GM18517 (cell line): ENCODE data around the gene HOXA1.

Source experiments
- ATAC-seq: cut with Tn5 transposase; IDR thresholded peaks from one replicate; pipeline ENCODE4 v1.9.1; 2021; ENCODE audit warnings: mild to moderate bottlenecking, moderate library complexity; ENCODE audit not compliant: unreplicated experiment

Gene HOXA1

DNA sequence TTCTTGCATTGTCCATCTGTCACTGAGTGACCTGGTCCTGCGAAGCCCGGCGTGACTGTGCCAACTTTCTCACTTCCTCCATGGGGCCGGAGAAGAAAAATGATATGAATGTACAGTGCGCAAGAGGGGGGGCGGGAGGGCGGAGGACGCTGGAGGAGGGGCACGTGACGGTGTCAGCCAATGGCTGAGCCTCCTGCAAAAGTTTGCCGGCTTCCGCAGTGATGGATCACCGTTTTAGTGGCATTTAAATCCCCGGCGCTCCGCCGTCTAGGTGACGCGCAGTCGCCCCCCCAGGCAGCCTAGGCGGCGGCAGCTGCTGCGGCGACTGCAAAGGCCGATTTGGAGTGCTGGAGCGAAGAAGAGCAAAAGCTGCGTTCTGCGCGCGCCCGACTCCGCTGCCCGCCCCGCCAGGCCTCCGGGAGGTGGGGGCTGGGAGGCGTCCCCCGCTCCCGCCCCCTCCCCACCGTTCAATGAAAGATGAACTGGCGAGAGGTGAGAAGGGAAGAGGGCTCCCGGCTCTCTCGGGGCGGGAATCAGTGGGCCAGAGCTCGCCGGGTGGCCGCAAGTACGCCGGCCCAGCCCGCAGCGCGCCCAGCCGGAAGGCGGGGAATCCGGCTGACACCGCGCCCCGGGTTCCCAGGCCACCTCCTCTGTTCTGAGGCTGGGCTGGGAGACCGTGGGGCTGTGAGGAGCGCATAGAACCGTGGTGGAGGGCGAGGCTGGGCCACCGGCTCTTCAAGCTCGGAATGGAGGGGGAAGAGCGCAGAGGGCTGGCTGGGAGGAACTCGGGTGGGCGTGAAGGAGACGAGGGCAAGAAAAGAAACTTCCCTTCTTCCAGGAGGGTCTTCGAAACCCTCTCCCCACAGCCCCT, at the start of gene HOXA1:
TSS of gene HOXA1 (minus strand) at position 104 of the 871 bp plus-strand sequence. CDS start at position 16, 88 bp downstream.
- ATAC-seq: peak; percentile 80

DNA sequence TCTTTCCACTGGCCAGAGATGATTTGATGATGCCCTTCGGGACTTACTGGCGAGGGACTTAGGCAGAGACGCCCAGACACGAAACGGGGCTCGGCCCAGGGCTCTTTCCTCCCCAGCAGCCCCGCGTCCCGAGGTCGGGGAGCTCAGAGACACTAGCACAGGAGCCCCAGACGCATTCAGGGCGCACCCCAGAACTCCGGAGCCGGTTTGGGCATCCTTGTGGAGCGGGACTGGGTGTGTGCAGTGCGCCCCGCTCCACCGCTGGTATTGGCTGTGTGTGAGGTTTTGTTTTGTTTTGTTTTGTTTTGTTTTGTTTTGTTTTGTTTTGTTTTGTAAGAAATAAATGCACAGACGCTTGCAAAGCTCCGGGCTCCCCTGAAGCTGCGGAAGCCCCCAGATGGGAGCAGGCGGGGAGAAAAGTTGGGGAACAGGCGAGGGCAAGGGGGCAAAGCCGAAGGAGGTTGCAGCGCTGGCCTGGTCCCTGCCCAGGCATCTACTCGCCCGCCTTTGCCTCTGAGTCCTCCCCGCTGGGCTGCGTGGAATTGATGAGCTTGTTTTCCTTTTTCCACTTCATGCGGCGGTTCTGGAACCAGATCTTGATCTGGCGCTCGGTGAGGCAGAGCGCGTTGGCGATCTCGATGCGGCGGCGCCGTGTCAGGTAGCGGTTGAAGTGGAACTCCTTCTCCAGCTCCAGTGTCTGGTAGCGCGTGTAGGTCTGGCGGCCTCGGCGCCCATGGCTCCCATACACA, 49.5 kb upstream of the HOXA1 start:
- no peak for ATAC-seq

DNA sequence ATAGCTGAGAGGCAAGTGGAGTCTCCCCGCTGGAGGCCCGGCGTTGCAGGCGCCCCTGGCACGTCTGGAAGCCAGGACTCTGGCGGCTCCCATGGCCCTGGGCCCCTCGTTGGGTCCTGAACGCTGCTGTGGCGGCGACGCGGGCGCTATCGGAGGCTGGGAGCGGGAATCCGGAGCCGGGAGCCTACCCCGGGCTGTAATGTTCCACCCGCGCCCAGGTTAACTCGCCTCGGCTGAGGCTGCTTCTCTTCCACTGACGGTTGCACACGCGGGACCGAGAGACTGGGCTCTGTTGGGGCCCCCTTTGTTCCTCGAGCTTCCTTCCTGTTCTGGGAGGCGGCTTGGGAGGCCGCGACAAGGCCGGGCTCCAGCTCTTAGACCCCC, 49.0 kb upstream of the HOXA1 start:
- no peak for ATAC-seq

DNA sequence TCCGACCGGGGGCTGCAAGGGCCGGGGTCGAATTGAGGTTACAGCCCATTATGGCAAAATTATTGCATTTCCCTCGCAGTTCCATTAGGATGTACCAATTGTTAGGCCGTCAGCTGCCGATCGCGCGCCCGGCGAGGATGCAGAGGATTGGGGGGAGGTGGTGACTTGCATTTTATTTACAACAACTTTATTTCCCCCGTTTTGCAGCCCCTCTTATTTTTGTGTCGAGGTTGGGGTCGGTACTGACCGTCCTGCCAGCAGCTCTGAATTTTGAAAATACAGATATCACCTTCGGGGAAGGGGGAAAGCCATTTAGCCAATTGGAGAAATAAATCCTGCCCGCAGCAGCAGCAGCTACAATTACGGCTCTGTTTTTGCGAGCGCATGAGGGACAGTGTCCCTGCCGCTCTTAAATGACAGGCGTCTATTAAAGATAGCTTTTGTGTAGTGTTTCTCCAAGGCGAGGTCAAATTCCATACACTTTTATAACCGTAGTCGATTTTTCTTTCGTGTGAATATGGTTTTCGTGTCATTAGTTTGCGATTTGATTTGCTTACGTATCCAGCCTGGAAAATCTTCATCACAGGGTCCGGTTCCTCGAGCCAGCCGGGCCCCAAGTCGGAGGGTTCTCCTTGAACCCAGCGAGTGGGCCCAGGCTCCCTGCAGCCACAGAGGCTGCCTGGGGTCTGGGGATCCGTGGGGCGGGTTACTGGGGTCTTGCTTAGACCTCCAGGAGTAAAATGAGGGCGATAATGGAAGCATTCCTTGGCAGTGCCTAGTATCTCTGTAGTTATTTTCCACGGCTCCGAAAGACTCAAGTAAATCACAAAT, 48.4 kb upstream of the HOXA1 start:
- no peak for ATAC-seq

DNA sequence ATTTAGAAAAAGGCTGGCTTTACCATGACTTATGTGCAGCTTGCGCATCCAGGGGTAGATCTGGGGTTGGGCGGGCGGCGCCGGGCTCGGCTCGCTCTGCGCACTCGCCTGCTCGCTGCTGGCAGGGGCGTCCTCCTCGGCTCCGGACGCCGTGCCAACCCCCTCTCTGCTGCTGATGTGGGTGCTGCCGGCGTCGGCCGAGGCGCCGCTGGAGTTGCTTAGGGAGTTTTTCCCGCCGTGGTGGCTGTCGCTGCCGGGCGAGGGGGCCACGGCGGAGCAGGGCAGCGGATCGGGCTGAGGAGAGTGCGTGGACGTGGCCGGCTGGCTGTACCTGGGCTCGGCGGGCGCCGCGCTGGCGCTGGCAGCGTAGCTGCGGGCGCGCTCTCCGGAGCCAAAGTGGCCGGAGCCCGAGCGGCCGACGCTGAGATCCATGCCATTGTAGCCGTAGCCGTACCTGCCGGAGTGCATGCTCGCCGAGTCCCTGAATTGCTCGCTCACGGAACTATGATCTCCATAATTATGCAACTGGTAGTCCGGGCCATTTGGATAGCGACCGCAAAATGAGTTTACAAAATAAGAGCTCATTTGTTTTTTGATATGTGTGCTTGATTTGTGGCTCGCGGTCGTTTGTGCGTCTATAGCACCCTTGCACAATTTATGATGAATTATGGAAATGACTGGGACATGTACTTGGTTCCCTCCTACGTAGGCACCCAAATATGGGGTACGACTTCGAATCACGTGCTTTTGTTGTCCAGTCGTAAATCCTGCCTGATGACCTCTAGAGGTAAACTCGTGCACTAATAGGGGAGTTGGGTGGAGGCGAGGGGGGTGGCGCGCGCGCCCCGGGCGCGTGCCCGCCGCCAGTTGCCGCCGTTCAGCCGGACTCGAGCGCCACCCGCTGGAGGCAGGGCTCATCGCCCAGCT, 47.5 kb upstream of the HOXA1 start, which contains the start of gene HOXA5:
TSS of gene HOXA5 (minus strand) at position 659 of the 927 bp plus-strand sequence. CDS start at position 585, 74 bp downstream.
- ATAC-seq: peak; percentile 72

DNA sequence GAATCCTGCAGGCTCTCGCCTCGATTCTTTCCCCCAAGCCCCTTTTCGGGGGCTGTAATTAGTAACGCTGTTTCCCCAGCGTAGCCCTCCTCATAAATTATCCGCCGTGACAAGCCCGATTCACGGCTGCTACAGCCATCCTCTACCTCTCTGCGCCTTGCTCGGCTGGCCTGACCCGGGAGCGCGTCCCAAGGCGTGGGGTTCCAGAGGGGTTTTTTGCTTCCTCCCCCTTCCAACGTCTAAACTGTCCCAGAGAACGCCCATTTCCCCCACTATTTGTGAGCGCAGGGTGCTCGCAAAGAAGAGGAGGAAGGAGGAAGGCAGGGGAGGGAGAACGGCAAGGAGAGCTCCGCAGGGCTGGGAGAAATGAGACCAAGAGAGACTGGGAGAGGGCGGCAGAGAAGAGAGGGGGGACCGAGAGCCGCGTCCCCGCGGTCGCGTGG, 46.8 kb upstream of the HOXA1 start:
- ATAC-seq: no peak

DNA sequence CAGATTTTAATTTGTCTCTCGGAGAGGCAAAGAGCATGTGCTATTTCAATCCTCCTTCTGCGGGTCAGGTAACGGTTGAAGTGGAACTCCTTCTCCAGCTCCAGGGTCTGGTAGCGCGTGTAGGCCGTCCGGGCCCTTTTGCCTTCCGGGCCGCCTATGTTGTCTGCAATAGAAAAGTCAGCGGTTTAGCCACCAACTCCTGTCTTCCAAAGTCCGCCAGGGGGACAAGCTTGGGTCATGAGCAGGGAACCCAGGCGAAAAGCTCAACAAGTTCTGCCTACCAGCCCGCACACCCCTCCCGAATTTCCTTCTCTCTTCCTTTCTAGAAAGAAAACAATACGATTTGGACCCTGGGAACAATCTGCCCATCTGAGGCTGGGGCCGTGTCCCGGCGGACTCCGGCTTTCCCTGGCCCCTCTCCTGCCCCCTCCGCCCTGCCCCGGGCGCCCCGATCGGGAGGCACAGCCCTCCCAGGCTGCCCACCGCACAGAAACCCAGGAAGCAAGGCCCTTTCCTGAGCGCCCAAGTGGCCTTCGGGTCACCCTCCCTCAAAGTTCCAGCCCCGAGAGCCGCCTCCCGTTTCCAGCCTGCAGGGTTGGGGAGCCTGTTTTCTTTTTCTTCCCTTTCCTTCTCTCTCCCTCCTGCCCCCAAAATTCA, 46.3 kb upstream of the HOXA1 start:
- no peak for ATAC-seq

DNA sequence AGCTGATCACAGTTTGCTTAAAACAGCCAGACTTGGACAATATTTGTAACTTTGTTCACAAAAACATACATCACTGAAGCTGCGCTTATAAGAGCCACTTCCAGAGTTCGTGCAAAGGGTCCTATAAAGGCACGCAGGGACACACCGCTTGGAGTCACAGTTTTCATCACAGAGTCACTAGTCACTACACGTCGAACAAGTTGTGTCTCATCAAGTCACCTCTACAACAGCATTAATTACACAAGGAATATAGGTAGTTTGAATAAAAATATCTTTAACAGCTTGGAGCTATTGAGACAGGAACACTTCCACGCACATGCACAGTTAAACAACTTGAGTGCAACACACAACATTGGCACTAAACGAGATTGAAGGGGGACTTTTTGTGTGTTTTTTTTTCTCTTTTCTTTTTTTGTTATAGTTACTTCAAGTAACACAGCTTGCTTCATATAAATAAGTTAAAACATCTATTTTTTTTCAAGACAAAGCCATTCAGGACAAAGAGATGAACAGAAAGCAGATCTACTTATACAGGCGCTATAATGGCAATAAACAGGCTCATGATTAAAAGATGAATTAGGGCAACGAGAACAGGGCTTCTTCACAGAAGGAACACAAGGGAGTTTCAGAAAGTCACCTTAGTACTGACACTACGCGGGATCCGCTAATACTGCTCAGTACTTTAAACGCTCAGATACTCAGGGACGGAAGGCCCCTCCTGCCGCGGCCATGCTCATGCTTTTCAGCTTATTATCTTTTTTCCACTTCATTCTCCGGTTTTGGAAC, 45.5 kb upstream of the HOXA1 start:
- ATAC-seq: no peak

DNA sequence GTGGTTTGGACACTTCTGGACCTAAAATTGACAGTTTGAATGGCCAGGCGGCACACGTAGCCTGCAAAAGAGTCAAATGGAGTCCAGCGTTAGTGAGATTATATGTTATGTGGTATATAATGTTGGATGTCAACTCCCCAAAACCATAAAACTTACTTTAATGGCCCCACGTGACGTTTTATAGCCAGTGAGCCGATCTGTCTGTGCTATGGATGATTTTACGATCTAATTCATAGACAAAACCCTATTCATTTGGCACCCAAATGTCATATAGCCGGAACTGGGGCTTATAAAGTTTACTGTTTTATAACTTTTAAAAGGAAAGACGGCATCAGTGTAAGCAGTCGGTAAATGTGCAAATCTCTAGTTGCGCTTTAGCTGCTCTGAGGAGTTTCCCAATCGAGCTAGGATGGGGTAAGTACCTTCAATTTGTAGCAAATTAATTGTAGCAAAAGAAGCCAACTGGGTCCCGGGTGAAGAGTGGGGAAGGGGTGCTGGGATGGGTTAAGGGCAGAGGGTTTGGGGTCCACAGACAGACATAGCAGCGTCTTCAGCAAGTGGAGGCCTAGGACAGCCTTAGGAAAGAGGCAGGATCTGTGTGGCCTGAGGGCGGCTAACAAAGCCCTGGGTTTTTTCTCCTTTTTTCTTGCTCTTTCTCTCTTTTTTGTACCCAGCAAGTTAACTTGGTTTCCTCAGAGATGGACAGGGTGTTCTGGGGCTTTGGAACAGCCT, 44.5 kb upstream of the HOXA1 start:
- no peak for ATAC-seq

DNA sequence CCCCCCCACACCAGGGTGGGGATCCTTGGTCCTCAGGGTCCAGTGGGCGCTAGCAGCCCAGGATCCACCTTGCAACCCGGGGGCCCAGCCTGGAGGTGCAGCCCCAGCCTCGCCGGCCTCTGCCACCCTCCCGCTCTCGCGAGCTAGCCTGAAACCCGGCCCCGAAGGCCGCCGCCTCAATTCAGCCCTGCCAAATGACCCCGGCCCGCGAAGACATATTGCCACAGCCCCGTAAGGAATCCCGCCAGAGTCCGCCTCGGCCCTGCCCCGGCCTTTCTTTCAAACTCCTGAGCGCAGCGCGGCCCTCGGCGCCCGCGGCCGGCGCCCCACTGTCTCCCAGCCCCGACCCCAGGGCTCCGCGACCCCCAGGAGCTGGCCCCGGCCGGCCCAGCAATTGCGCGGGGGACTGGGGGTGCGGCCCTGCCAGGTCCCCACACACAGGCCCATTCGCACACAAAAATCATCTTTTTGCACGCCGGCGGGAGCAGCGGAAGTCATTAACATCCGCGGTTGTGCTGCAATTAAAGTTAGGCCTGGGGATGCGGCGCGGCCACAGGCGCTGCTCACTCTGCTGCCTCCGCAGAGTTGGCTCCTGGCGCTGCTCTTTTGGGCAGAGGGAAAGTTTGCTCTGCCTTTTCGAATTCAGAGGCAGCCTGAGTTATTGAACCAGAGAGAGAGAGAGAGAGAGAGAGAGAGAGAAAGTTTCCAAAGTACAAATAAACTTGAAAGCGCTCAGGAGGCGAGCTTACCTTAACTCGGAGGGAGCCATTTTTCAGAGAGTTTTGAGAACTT, 43.7 kb upstream of the HOXA1 start:
- no peak for ATAC-seq

DNA sequence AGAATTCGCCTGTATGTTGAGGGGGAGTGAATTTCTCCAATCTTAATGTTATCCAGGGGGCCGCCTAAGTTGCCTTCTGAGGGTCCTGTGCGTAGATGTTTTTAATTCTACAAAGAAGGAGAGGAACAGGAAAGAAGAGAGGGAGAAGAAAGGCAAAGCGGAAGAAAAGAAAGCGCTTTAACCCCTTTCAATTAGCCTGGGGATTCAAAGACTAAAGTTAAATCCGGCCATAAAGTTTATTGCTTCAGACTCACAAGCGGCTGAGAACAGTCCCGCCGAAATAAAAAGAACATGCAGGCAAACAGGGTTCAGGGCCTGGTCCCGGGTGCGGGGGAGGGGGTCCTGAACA, 43.2 kb upstream of the HOXA1 start:
- no peak for ATAC-seq

DNA sequence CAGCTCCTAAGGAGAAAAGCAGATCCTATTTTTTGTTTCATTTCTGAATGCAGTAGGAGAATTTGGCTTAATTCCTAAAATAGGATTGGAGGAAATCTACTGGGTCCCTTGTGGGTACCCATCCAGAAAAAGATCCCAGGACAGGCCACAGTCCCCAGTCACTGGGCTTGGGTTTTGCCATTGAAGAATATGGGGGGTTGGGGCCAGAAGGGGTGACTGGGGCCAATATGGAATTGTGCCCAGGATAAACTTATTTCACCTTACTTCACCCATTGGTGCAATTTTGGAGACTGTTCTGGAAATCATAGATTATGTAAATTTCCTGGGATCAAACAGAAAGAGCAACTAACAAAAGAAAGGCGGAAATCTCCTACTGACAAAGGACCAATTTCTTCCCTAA, 42.7 kb upstream of the HOXA1 start:
- no peak for ATAC-seq

DNA sequence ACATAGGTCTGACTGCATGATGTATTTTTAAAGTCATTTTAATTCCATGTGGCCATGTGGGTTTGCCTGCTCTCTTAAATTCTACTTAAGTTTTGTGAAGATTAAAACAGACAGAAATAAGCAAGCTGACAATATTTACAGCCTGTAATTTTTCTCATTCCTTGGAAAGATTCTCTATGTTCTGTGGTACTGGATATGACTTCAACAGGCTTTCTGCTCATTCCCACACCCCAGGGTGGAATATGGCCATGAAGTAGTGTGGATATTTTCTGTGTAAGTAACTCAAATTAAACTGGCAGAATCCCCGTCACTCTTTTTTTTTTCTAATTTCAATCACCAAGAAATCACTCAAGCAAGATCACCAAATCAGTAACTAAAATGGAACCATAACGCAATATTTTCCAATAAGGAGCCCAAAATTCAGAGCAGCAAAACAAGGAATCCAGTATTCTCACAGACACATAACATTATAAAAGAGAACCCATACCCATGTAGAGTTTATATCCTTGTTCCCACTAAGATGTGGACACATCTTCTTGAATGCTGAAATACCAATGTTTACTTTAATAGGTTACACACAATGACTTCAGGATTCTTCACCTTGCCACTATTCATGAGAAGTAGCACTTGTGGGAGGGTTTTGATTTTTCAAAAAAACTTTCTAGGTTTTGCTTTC, 42.0 kb upstream of the HOXA1 start:
- no peak for ATAC-seq

DNA sequence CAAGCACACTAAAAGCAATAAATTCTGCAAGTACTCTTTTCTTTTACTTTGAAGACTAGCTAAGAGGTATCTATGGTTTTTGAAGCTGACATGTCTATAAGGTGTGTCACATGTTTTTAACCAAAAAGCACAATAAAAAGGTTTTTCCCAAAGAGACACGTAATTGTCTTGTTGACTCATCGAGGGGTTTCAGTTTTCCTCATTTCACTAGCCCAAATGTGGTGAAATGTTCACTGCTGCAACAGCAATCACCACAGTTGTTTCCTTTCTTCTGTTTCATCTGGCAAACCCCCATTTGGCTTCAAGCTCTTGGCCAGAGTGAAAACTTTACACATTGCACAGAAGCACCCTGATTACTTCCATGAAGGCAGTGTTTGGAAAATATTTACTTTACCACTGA, 38.6 kb upstream of the HOXA1 start:
- ATAC-seq: no peak

DNA sequence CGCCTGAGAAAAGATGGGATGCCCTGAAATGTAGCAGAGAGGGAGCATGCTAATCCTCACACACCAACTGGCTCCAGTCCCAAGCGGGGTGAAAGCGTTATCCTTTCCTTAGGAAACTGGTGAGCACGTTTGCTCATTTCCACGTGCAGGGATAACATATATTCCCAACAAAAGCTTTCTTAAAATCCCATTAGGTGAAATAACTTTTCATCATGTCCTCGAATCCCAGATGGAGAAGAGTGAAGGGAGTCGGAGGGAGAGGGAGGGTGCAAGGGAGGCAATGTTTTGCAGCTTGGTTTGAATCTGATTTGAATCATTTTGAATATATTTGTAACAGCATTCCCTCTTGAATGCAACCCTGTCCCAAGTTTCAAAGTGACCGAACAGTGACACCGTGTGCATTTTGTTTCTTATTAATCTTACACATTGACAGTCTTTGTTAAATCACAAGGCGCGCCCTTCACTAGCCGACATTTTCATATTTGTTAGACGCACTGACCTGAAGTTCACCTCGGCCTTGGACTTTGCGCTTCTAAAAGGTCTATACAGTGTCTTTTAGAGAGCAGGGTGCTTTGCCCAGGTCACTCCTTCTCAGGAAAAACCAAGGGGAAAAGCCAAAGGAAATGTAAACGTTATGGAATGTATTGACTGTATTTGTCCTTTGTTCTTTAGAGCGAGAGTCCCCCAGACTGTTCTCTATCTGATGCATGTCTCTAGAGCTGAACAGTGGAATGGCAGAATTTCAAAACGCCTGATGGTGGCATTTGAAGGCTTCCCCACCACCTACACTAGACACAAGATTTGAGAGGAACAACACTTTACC, 37.8 kb upstream of the HOXA1 start:
- no peak for ATAC-seq

DNA sequence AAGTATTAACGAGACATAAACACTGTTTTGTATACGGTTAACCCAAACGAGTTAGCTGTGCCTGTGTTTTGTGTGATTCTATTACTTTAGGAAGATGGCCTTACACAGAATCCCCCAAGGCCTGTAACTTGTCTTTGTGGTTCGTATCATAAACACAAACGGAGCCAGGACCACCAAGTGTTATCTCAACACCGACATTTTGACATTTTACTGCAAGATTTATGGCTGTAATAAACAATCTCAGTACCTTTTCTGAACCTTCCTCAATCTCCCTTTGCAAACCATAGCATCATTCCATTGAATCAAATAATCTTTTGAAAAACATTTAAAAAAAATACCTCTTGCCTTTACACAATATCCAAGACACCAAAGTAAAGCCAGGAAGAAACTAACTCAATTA, 37.2 kb upstream of the HOXA1 start:
- ATAC-seq: no peak
